Hippocampal formation (tissue), 2 donors: ENCODE data around the gene COLEC11.
"Not testable (repeated sequence)": the region's sequence is repeated elsewhere in the genome, so short reads cannot be mapped to it uniquely, and the experiment has no call there.

Experiments
- DNase-seq, 2 donors: peaks; one replicate each; lab custom pipeline; 2025; lab: John Stamatoyannopoulos, UW

Gene COLEC11

GRCh38 chr2:3594493-3595281, at the start of gene COLEC11:
COLEC11 (plus strand) TSS chr2:3595112; CDS start chr2:3604341, 9,229 bp downstream.
- no peak for DNase-seq

DNA sequence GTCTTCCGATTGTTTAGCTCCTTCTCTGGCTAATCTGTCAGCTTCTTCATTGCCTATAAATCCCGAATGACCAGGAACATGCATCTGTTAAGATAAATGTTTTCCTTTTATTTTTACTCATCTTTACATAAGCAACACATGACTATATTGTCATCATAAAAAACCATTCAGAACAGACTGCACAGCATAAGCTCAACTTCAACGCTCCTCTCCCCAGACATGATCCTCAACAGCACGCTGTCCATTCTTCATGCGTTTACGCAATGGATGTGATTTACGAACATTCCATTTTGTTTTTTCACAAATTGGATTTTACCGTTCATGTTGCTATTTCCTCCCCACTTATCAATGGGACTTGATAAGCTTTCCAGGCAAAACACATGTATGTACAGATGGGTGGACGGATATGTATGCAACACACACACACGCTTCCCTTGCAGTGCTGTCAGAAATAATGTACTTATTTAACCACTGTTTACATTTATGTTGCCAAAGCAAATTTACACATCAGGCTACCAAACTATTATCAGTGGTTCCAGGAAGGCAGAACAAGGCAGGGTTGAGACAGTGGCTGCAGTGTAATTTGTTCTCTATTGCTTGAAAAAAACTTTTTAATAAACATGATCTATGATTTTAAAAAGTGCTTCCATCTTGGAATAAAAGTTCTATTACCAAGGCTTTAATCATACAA, 49.0 kb upstream of the COLEC11 start:
- DNase-seq, result no peak

- DNase-seq, result no peak
Measured at GRCh38 chr2:3547915-3548314, 47.0 kb upstream of the COLEC11 start.

GRCh38 chr2:3553946-3554345, 41.0 kb upstream of the COLEC11 start:
- no peak for DNase-seq

DNA sequence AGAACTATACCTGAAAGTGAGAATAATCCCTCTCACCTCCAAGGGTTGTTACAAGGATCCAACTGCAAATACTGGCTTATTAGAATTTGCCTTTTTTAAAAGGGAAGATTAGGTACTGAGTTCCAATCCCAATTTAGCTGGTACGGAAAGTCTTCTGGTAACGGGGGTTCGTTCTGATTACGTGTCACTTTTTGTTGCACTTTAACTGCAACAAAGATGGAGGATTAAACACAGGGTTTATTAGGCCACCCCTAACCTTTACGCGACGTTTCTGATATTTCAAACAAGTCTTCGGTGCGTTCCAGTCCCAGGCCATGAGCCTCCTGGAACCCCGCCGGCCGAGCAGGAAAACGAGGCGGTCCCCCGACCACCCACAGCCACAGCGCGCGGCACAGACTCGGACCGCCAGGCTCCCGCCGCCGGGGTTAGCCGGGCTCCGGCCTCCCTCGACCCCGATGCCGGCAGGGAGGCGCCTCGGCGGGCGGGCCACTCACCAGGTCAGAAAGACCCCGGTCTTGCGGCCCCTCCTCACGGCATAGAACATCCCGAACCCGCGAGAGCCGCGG, 37.2 kb upstream of the COLEC11 start:
- DNase-seq, result no peak

- DNase-seq, result peak; percentile 95 to 96
Measured at GRCh38 chr2:3558205-3559014, 36.5 kb upstream of the COLEC11 start, which contains the start of gene RNASEH1. RNASEH1 (minus strand) TSS chr2:3558333; CDS start chr2:3558260, 73 bp downstream.

- no peak for DNase-seq
Measured at GRCh38 chr2:3563521-3563976, 31.4 kb upstream of the COLEC11 start.

GRCh38 chr2:3565117-3565516, 29.8 kb upstream of the COLEC11 start:
- no peak for DNase-seq

DNA sequence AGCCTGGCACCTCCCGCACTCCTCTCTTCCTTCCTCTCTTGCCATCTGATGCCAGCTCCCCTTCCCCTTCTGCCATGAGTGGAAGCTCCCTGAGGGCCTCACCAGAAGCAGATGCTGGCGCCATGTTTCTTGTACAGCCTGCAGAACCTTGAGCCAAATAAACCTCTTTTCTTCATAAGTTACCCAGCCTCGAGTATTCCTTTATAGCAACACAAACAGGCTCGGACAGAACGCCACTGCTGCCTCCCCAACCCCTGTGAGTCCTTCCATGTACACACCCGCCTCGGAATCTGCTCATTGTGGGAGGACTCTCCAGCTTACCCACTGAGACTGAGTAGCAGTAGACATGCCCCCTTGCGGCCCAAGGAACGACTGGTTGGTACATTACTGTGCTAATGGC, 28.1 kb upstream of the COLEC11 start:
- no peak for DNase-seq

DNA sequence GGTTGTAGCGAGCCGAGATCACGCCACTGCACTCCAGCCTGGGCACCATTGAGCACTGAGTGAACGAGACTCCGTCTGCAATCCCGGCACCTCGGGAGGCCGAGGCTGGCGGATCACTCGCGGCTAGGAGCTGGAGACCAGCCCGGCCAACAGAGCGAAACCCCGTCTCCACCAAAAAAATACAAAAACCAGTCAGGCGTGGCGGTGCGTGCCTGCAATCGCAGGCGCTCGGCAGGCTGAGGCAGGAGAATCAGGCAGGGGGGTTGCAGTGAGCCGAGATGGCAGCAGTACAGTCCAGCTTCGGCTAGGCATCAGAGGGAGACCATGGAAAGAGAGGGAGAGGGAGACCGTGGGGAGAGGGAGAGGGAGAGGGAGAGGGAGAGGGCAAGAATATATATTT, 25.3 kb upstream of the COLEC11 start:
- not testable (repeated sequence) for DNase-seq

DNA sequence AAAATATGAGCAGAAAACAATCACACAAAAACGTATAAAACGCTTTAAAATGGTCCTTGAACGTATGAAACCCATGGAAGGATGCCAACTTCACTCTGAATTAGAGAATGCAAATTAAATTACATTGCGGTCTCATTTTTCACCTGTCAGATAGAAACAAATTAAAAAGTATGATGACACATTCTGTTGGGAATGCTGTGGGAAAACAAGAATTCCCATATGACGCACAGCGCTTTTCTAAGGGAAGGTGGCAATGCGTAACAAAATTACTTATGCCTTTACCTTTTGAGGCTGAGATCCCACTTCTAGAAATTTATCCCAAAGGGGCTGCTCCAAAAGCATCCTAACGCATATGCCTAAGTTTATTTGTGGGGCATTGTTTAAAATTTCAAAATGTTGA, 23.6 kb upstream of the COLEC11 start:
- DNase-seq, result no peak

DNA sequence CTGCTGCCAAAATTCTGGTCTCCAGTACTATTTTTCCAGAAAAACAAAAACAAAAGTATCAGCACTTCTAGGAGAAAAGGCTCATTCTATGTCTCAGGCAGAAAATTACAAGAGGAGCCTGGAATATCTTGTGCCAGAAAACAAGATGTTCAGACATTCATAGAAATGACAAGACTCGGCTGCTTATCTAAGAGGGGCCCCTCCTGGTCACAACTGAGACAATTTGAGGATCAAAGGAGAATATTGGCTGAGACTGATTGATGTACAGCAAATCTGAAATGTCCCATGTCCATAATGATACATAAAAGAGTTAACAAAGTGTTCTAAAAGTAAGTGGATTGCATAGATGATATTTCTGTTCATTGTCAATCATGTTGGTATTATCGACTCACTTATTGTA, 22.3 kb upstream of the COLEC11 start:
- no peak for DNase-seq

DNA sequence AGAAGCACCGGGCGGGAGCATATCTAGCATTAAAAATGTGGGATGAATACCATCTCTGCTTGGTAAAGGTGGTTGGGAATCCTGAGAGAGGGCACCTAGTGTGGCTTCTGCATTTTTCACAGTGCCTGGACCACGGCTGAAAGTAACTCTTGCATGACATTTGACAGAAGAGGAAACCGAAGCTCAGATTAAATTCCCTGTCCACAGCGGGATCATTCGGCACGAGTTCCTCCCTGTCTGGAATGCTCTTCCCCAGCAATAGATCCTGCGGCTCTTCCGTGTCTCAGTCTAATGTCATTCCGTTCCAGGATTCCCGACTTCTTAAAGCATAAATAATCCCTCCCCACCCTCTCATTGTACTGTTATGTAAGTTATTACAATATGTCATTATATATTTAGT, 20.8 kb upstream of the COLEC11 start:
- no peak for DNase-seq

GRCh38 chr2:3575534-3576262, 19.2 kb upstream of the COLEC11 start:
- DNase-seq, result no peak

- not testable (repeated sequence) for DNase-seq
Measured at GRCh38 chr2:3576263-3576630, 18.7 kb upstream of the COLEC11 start.

DNA sequence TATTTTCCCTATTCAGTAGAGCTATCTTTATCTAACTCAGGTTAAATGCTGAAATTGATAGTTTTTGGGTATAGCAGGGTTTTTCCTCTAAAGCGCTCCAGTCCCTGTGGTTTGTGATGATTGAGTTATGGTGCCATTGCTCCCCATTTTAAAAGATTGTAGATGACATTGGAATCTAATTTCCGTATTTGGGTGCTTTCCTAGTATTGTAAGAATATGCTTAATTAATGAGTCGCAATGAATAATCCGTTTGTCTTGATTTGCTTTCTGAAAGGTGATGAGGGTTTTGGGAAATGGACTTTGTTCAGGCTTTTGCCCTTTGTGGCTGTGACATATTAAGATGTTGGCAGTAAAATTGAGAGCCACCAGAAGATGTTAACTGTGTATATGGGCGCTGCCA, 15.9 kb upstream of the COLEC11 start:
- no peak for DNase-seq

GRCh38 chr2:3580449-3580848, 14.5 kb upstream of the COLEC11 start:
- DNase-seq, result no peak

- DNase-seq, result no peak
Measured at GRCh38 chr2:3581367-3582262, 13.3 kb upstream of the COLEC11 start.

DNA sequence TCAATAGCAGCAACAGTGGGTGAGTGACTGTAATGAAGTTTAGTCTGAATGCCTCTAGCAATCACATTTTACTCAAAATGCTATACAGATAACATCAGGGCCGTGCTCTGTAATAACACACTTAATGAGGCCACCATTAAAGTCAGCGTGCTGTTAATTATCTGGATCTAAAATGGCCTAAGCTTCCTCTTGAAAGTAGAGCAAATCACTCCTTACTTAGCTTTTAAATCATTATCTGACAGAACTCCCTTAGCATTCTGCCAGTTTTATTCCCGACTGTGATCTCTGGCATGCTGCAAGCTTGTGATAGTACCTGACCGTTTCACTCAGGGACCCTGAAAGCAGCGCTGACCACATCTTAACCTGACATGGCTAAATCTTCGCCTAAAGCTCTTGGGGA, 10.8 kb upstream of the COLEC11 start:
- no peak for DNase-seq

GRCh38 chr2:3584608-3585260, 10.2 kb upstream of the COLEC11 start:
- no peak for DNase-seq
